Activated naive CD8-positive, alpha-beta T cell treated with anti-CD3 and anti-CD28 coated beads, Interleukin-2, amount 50 U/mL, for 24 hours (primary cell): ENCODE data around the gene ADAMTS4.
"Not testable (repeated sequence)": the region's sequence is repeated elsewhere in the genome, so short reads cannot be mapped to it uniquely, and the experiment has no call there.

Experiments used
- ATAC-seq: fragments of 150-1000 bp; cut with Tn5 transposase; one replicate; pipeline ENCODE4 v1.10.0; 2021
- DNase-seq: peaks from one replicate; pipeline ENCODE4 v3.0.0; 2021
- H3K27ac Mint-ChIP-seq: one replicate; pipeline ENCODE4 v1.8.0; 2021; ENCODE audit warnings: mild to moderate bottlenecking, mixed read lengths
- H3K27me3 Mint-ChIP-seq: one replicate; pipeline ENCODE4 v1.8.0; 2021; ENCODE audit warnings: mixed read lengths
- H3K36me3 Mint-ChIP-seq: one replicate; pipeline ENCODE4 v1.8.0; 2021; ENCODE audit warnings: low read depth, mixed read lengths
- H3K4me1 Mint-ChIP-seq: one replicate; pipeline ENCODE4 v1.8.0; 2021; ENCODE audit warnings: mixed read lengths
- H3K4me3 Mint-ChIP-seq: one replicate; pipeline ENCODE4 v1.8.0; 2021; ENCODE audit warnings: mild to moderate bottlenecking, moderate library complexity, mixed read lengths
- H3K9me3 Mint-ChIP-seq: one replicate; pipeline ENCODE4 v1.8.0; 2021; ENCODE audit warnings: mixed read lengths

Gene ADAMTS4

DNA sequence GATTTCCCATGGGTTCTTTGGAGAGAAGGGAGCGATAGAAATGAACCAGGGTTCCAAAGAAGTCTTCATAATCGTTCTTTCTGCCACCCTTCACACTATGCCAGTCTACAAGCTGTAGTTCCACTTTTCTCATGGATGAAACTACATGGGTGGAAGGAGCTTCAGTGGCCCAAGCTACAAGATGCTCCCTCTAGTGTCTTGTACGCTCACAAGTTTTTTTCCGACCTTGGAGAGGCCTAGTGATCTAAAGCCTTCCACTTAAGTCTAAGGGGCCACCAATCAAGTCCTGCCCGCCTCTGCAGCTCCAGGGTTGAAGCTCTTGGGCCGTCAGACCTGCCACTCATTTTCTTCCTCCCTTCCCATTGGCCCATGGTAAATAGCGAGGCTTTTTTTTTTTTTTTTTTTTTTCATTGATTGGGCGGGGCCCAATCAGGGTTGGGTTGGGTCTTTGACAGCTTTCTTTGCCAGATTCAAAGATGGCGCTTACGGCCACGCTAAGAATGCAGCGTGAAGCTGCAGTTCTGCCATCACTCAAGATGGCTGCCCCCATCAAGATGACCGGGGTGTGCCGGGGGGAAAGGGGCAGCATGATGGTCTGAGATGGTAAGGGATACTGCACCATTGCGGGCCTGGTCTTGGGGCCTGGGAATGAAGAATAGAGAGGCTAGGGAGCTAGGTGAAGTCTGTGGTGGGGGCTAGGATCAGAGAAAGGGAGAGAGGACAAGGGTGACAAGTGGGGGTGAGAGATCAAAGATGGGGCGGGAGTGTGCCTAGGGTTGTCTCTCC lies 26.9 kb upstream of the ADAMTS4 start, which contains the start of gene TOMM40L:
TOMM40L (plus strand) TSS at position 527 of the 786 bp plus-strand sequence. CDS start 430 bp downstream, outside the sequence.
- peaks cover 40% of the 10 kb centered on the region for H3K4me1 Mint-ChIP-seq

DNA sequence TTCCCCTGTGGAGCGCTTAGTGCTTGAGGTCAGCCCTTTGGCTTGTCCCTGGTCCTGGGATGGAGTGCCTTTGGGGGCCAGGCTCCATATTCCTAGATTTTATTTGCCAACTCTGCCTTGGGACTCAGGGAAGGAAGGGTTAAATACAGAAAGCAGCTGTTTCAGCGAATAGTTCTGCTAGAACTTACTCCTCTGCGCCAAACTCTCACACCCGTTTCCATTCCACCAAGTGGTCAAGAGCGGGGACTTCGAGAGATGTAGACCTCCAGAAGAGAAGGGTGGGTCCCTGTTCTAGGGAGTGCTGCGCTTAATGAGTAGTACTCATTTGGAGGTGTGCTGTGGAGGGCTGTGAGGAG lies 26.3 kb upstream of the ADAMTS4 start:
- peak overlapping the region; percentile 98 for H3K4me3 Mint-ChIP-seq
- peak; percentile 3 for ATAC-seq

More for the DNA sequence above, 26.9 kb upstream of the ADAMTS4 start, which contains the start of gene TOMM40L:
- DNase-seq: peak; percentile 80
- ATAC-seq: peak; percentile 97
- H3K27ac Mint-ChIP-seq: peak within 1 kb of the TSS; percentile 97
- H3K4me3 Mint-ChIP-seq: peak within 1 kb of the TSS; percentile 98
- no peaks in the 10 kb centered on the region for H3K9me3 Mint-ChIP-seq
- peaks cover 18% of the 10 kb centered on the region for H3K36me3 Mint-ChIP-seq
- H3K27me3 Mint-ChIP-seq: peaks cover 2% of the 10 kb centered on the region

DNA sequence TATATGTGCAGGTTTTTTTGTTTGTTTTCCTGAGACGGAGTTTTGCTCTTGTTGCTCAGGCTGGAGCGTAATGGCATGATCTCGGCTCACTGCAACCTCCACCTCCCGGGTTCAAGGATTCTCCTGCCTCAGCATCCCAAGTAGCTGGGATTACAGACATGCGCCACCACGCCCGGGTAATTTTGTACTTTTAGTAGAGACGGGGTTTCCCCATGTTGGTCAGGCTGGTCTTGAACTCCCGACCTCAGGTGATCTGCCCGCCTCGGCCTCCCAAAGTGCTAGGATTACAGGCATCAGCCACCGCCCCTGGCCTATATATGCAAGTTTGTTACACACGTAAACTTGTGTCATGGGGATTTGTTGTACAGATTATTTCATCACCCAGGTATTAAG lies 25.8 kb upstream of the ADAMTS4 start:
- not testable (repeated sequence) for H3K9me3 Mint-ChIP-seq

More for the DNA sequence above, 26.3 kb upstream of the ADAMTS4 start:
- H3K9me3 Mint-ChIP-seq: no peaks in the 10 kb centered on the region
- no peak for DNase-seq
- H3K36me3 Mint-ChIP-seq: peaks cover 15% of the 10 kb centered on the region
- H3K27ac Mint-ChIP-seq: peak overlapping the region; percentile 97
- peaks cover 44% of the 10 kb centered on the region for H3K4me1 Mint-ChIP-seq
- peaks cover 2% of the 10 kb centered on the region for H3K27me3 Mint-ChIP-seq

DNA sequence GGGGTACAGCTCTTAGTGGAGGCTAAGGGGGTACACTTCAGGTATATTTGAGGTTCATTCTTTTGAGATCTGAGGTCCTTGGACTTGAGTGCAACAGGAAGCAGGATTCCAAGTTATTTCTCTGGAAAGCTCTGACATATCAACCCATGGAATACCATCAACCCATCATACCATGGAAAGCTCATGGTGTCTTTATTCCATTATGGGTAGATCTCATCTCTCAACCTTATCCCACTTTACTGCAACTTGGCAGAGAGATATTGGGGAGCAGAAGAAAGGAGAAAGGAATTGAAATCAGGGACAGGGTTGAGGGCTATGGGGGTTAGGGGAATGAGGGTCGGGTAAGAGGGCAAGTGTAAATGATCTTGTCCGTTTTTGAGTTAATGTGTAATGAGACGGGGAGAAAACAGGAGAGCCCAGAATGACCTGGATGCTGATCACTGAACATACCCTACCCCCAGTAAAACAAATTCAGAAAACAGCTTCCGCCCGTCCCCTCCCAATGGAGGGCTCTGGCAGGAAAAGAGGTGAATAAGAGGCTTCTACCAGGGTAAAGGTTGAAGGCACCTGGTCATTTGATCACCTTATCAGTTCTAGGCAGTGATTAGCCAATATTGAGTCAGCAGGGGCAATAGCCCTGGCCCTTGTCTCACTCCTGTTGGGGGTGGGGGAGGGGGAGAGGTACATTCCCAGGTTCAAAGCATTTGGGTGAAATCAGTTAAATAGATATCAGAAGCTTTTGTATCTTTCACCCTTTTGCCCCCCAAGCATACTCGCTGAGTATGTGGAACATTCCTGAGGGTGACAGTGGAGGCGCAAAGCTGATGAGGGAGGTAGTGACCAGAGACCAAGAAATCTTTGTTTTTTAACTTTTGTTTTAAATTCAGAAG lies 25.2 kb upstream of the ADAMTS4 start:
- Mint-ChIP-seq H3K4me3 (no peak overlapping the region), H3K9me3 (no peaks in the 10 kb centered on the region), H3K27ac (peak overlapping the region; percentile 43), H3K4me1 (peaks cover 55% of the 10 kb centered on the region), H3K27me3 (peaks cover 2% of the 10 kb centered on the region), H3K36me3 (peaks cover 13% of the 10 kb centered on the region)
- no peak for ATAC-seq
- DNase-seq: no peak

More for the DNA sequence above, 25.8 kb upstream of the ADAMTS4 start:
- DNase-seq, H3K27me3 Mint-ChIP-seq, ATAC-seq, H3K4me3 Mint-ChIP-seq, H3K27ac Mint-ChIP-seq: not testable (repeated sequence)
- Mint-ChIP-seq H3K36me3 (peaks cover 15% of the 10 kb centered on the region), H3K4me1 (peaks cover 49% of the 10 kb centered on the region)

DNA sequence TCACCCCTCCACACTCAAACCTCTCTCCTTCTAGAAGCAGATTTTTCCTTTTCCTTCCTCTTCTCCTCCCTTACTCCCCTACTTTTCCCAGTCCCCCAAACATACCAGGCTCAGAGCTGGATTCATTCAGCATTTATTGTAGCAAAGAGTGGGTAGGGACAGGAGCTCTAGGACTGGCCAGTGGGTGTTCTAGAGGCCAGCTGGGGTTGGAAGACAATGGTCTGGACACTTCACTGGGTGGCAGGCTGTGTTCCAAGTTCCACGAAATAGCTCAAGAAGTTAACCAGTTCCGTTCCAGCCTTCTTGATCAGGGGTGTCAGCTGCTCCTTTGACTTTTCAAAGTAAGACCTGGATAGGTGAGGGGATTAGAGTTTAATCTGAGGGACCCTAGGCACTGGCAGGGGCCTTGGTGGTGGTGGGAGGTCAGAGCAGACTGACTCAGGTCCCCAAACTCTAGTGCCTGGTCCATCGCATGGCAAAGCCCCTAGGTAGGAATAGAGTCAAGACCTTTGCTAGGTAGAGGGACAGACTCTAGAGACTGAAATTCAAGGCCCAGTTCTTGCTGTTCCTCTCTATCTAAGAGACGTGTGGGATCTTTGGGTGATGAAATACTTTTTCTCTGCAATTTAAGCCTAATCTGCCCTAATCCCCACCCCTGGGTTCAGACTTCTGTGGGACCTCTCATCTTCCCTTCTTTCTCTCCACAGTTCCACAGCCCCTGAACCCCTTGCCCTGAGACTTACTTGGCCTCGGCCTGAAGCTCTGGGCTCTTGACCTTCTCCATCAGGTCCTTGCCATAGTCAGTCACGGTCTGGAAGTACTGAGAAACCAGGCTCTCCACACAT lies 23.5 kb upstream of the ADAMTS4 start:
- DNase-seq (no peak), ATAC-seq (no peak)
- H3K4me3 Mint-ChIP-seq: no peak overlapping the region
- H3K36me3 Mint-ChIP-seq: no peaks in the 10 kb centered on the region
- H3K27ac Mint-ChIP-seq: no peak overlapping the region
- H3K4me1 Mint-ChIP-seq: peaks cover 65% of the 10 kb centered on the region
- H3K27me3 Mint-ChIP-seq: peaks cover 2% of the 10 kb centered on the region
- H3K9me3 Mint-ChIP-seq: no peaks in the 10 kb centered on the region

DNA sequence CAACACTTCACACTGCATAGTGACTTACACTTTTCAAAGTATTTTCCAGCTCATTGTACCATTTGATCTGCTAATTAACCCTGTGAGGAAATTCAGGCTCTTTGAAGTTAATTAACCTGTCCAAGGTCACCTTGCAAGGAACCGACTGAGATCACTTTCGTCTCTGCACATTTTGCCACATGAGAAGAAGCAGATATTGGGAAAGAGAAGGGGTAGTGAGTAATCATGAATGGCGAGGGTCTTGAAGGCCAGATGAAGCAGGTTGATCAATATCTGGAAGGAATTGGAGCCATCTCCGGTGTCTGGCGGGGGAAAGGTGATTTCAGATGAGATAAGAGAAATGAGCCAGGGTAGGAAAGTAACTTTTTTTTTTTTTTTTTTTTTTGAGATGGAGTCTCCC lies 21.1 kb upstream of the ADAMTS4 start:
- Mint-ChIP-seq H3K4me3 (no peak overlapping the region), H3K4me1 (peaks cover 60% of the 10 kb centered on the region), H3K27me3 (peaks cover 2% of the 10 kb centered on the region), H3K9me3 (no peaks in the 10 kb centered on the region), H3K27ac (peak overlapping the region; percentile 7), H3K36me3 (peaks cover 3% of the 10 kb centered on the region)
- ATAC-seq: no peak
- DNase-seq: no peak

DNA sequence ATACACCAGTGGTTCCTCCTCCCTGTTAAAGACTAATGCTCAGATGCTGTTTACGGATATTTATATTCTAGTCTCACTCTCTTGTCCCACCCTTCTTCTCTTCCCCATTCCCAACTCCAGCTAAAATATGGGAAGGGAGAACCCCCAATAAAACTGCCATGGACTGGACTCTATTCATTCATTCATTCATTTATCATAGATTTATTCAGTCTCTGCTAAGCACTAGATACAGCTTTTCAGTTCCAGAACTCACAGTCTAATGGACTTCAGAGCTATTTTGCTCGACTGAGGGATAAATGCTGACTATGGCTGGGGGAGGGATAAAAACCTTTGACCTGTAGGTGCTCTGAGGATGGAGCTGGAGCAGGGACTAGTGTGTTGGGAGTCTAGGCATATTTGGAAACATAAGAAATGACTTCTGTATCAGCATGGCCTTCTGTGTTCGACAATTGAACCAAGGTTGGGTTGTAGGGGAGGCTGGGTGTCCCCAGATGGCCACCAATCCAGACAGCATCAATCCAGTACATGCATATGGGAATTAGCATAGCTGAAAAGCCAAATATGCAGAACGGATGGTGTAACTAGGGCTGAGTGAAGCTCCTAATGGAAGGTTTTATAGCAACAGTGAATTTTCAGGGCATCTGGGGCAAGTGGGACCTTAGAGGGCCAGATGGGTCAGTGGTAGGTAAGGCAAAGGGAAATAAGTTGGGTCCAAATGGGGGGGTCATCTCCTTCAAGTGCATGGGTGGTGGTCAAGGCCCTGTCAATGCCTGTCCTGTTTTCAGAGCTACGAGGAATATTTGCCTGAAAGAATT lies 20.4 kb upstream of the ADAMTS4 start:
- no peak overlapping the region for H3K4me3 Mint-ChIP-seq
- no peaks in the 10 kb centered on the region for H3K9me3 Mint-ChIP-seq
- peaks cover 7% of the 10 kb centered on the region for H3K36me3 Mint-ChIP-seq
- no peak for DNase-seq
- H3K4me1 Mint-ChIP-seq: peaks cover 63% of the 10 kb centered on the region
- peak overlapping the region; percentile 75 for H3K27ac Mint-ChIP-seq
- peaks cover 2% of the 10 kb centered on the region for H3K27me3 Mint-ChIP-seq
- ATAC-seq: no peak

DNA sequence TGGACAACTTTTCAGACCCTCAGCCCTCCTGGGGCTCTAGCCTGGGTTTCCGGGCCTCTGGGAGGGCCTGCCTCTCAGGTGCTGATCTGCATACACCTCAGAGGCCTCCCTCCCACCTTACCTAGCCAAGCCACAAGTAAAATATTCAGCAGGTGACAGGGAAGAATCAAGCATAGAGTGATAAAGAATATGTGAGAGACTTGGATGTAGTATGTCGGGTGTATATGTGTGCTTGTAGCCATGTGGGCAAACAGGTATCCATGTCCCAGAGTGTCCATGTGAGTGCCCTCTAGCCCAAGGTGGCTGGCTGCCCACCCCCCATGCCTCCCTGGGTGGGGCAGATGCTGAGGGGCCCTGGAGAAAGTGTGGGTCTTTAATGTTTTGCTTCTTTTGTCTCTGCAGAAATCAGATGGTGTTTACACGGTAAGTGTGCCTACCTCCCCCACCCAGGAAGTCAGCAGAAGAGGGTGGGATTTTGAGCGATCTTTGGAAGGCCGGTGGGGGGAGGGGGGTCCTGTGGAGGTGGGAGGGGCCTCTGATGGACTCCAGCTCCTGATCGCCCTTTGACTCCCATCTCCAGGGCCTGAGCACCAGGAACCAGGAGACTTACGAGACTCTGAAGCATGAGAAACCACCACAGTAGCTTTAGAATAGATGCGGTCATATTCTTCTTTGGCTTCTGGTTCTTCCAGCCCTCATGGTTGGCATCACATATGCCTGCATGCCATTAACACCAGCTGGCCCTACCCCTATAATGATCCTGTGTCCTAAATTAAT lies 19.6 kb upstream of the ADAMTS4 start:
- Mint-ChIP-seq H3K9me3 (no peaks in the 10 kb centered on the region), H3K27me3 (peaks cover under 1% of the 10 kb centered on the region), H3K36me3 (peaks cover 15% of the 10 kb centered on the region), H3K4me1 (peaks cover 63% of the 10 kb centered on the region), H3K4me3 (peak overlapping the region; percentile 27), H3K27ac (peak overlapping the region; percentile 75)
- DNase-seq: no peak
- no peak for ATAC-seq

DNA sequence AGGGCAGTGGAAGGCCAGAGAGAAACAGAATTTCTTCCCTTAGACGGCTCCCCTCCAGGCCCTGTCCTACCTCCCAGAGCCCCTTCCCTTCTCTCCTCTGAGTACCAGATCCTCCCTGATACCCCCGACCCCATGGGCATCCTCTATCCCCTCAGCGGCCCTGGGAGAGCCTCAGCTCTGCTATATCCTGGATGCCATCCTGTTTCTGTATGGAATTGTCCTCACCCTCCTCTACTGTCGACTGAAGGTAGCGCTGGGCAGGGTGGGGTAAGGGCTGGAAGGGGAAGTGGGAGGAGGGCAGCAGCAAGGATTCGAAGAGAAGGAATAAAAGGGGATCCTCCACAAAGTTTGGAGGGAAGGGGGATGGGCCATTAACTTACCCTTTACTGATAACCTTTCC lies 19.0 kb upstream of the ADAMTS4 start:
- Mint-ChIP-seq H3K27me3 (no peaks in the 10 kb centered on the region), H3K4me1 (peaks cover 62% of the 10 kb centered on the region), H3K27ac (peak overlapping the region; percentile 75), H3K9me3 (no peaks in the 10 kb centered on the region), H3K36me3 (peaks cover 22% of the 10 kb centered on the region), H3K4me3 (peak overlapping the region; percentile 27)
- no peak for ATAC-seq
- no peak for DNase-seq

DNA sequence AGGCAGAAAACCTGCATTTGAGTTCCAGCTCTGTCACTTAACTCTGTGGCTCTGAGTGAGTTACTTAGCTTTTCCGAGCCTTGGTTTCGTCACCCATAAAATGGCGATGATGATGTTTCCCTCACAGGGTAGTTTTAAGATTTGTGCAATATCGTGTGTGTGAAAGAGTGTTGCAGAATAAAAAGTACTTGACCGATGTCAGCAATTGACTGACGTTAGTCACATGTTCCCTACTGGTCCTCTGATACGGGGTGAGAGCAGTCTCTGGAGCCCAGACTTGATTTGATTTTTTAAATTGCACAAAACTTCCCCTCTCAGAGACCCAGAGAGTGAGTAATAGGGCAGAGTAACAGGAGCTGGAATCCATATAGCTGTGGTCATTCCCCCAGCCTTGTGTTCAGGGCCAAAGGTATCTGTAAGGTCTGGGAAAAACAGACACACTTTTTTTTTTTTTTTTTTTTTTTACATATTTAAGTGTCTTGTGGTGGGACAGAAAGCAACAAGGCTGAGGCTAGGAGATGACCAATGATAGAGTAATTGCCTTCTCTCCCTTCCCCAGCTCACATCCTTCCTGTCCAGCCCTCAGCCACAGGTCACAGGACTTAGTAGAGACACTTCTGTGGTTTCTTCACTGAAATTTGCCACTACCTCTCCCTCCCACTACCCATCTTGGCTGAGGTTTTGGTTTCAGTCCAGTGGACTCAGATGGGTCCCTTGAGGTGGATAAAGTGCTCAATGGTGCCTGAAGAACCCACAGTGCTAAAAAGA lies 18.3 kb upstream of the ADAMTS4 start:
- Mint-ChIP-seq H3K27ac (peak overlapping the region; percentile 83), H3K4me3 (peak overlapping the region; percentile 56), H3K36me3 (peaks cover 24% of the 10 kb centered on the region), H3K9me3 (no peaks in the 10 kb centered on the region), H3K27me3 (no peaks in the 10 kb centered on the region), H3K4me1 (peaks cover 60% of the 10 kb centered on the region)
- peak; percentile 88 for ATAC-seq
- no peak for DNase-seq

DNA sequence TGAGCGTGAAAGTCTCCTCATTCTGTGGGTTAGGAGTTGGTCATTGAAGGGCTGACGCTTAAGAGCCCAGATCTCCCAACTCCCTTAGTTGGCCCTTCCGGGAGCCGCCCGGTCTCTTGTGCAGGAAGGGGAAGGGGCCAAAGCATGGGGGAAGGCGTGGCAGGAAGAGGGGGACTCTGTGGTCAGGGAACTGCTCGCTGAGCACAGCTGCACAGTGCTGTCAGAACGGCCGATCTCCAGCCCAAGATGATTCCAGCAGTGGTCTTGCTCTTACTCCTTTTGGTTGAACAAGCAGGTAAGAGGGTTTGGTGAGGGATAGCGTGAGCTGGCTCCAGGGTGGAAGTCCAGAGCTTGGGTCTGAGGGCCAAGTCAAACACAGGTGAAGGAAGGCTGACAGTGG lies 16.2 kb upstream of the ADAMTS4 start, which contains the start of gene FCER1G:
FCER1G (plus strand) TSS at position 220 of the 400 bp plus-strand sequence; CDS start at position 247, 27 bp downstream.
- H3K9me3 Mint-ChIP-seq: no peaks in the 10 kb centered on the region

DNA sequence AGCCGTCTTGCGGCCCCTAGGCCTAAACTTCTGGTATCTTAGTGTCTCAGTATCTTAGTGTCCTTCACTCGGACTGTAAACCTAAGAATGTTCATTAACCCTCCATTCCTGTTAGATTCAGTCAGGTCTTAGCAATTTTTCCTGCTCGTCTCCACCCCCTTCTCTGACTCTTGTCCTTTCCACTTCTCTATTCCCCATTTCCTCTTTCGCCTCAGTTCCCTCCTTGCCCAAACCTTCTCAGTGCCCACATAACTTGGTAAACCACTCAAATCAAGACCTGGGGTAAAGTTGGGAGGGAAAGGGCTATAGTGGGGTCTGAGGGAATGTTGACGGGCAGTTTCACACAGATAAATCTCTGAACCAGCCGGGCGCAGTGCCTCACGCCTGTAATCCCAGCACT lies 15.5 kb upstream of the ADAMTS4 start:
- no peaks in the 10 kb centered on the region for H3K27me3 Mint-ChIP-seq
- H3K36me3 Mint-ChIP-seq: peaks cover 45% of the 10 kb centered on the region
- no peak overlapping the region for H3K4me3 Mint-ChIP-seq
- DNase-seq (no peak), ATAC-seq (no peak)
- H3K9me3 Mint-ChIP-seq: no peaks in the 10 kb centered on the region
- peaks cover 47% of the 10 kb centered on the region for H3K4me1 Mint-ChIP-seq
- H3K27ac Mint-ChIP-seq: peak overlapping the region; percentile 68

More for the DNA sequence above, 16.2 kb upstream of the ADAMTS4 start, which contains the start of gene FCER1G:
- no peak for ATAC-seq
- Mint-ChIP-seq H3K27ac (peak within 1 kb of the TSS; percentile 82), H3K4me3 (peak within 1 kb of the TSS; percentile 70), H3K36me3 (peaks cover 39% of the 10 kb centered on the region), H3K4me1 (peaks cover 47% of the 10 kb centered on the region), H3K27me3 (no peaks in the 10 kb centered on the region)
- DNase-seq: no peak
